Measurements from ENCODE around the gene MYO1G. TPM values are rescaled to one million over a fixed set of nuclear protein-coding genes. Genes with fewer than 3 reads are reported as not detected.
A peak's percentile ranks its signal among the peaks of the same experiment; 100 is the strongest.

MYO1G gene
- total RNA-seq, 1 donor from 2014 or later, result 1.6 TPM

DNA sequence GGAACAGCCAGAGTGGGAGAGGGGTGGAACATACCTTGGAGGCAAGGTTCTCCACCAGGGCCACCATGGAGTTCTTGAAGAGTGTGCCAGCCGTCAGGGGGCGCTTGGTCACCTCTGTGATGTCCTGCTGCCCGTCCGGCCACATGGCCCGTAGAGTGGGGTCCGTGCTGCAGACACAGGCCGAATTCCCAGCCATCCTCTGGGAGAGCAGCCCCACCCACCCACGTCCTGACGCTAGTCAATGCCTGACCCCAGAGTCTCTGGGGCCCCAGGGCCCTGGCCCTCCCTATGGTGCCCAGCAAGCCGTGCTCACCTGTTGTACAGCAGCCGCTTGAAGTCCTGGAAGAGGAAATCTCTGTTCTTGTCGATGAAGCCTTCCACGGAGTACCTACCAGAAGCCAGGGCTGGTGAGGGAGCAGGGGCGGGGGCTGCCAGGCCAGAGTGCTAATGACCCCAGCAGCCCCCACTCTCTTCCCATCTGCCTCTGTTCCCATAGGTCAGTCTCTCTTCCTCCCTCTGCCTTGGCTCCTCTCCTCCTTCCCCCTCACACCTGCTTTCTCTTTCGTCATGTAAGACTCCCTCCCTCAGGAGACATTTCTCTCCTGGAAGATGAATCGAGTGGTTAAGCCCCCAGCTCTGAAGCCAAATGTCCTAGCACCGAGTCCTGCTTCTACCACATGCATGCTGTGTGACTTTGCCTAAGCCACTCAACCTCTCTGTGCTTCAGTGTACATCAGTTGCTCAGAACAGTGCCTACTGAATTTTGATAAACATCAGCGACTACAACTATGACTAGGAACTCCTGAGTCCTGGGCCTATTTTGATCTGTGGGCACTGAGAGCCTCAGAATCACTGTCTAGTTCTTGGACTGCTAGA is 11.0 kb downstream of the MYO1G start:
- no peaks in the 10 kb centered on the region for H3K9me3 ChIP-seq (ENCODE audit: control insufficient read depth in 3 of 3, low read length in 3 of 3)
- H3K4me3 ChIP-seq (ENCODE audit: low read length in 3 of 3), result no peak overlapping the region
- peaks cover 0 to 2% (median 1%) of the 10 kb centered on the region in 3 donors for H3K4me1 ChIP-seq (ENCODE audit: control insufficient read depth in 3 of 3, insufficient read depth in 3 of 3, low read length in 3 of 3)
- H3K27ac ChIP-seq (ENCODE audit: low read depth, low read length), result no peak overlapping the region
- H3K9ac ChIP-seq (ENCODE audit: low read depth in 1 of 3, low read length in 3 of 3), result no peak overlapping the region
- H3K36me3 ChIP-seq (ENCODE audit: control insufficient read depth in 3 of 3, insufficient read depth in 3 of 3, low read length in 3 of 3), result no peaks in the 10 kb centered on the region
- peaks cover 0 to 1% (median 0%) of the 10 kb centered on the region in 3 donors for H3K27me3 ChIP-seq (ENCODE audit: control insufficient read depth in 3 of 3, insufficient read depth in 3 of 3, low read length in 3 of 3)

DNA sequence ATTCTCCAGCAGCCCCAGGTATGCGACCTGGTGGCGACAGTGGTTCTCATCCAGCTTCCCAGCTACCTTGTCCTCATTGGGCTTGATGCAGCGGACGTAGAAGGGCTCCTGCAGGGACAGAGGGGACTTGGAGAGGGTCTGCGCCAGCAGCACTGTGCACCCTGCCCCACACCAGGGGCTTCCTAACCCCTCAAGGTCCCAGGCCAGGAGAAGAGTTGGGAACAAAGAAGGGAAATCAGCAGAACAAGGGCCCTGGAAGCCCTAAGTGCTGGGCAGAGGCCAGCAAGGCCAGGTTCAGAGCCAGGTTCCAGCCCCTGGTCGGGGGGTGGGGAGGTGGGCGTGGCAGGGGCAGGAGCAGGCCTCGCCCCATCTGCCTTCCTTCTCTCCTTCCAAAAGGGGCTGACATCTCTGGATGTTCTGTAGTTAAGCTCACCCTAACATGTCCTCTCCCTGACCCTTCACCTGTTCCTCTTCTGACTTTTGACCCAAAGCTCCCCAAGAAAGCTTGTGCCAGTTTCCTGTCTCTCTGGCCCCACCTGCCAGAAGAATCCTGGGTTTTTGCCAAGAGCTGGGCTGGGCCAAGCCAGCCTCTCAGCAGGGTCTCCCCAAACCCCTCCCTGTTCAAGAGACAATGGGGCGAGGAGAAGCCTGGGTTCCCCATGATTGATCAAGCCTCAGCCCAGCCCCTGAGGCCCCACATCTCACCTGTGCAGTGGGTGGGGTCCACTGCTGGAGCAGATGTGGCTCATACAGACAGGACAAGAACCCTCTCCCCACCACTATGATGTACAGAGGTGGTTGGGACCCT is 11.9 kb downstream of the MYO1G start:
- Histone ChIP-seq H3K9ac (ENCODE audit: low read depth in 1 of 3, low read length in 3 of 3) (no peak overlapping the region), H3K27ac (ENCODE audit: low read depth, low read length) (no peak overlapping the region), H3K9me3 (ENCODE audit: control insufficient read depth in 3 of 3, low read length in 3 of 3) (no peaks in the 10 kb centered on the region), H3K27me3 (ENCODE audit: control insufficient read depth in 3 of 3, insufficient read depth in 3 of 3, low read length in 3 of 3) (peaks cover 3 to 10% (median 5%) of the 10 kb centered on the region in 3 donors), H3K4me1 (ENCODE audit: control insufficient read depth in 3 of 3, insufficient read depth in 3 of 3, low read length in 3 of 3) (peaks cover 0 to 11% (median 7%) of the 10 kb centered on the region in 3 donors), H3K36me3 (ENCODE audit: control insufficient read depth in 3 of 3, insufficient read depth in 3 of 3, low read length in 3 of 3) (no peaks in the 10 kb centered on the region), H3K4me3 (ENCODE audit: low read length in 3 of 3) (no peak overlapping the region)

DNA sequence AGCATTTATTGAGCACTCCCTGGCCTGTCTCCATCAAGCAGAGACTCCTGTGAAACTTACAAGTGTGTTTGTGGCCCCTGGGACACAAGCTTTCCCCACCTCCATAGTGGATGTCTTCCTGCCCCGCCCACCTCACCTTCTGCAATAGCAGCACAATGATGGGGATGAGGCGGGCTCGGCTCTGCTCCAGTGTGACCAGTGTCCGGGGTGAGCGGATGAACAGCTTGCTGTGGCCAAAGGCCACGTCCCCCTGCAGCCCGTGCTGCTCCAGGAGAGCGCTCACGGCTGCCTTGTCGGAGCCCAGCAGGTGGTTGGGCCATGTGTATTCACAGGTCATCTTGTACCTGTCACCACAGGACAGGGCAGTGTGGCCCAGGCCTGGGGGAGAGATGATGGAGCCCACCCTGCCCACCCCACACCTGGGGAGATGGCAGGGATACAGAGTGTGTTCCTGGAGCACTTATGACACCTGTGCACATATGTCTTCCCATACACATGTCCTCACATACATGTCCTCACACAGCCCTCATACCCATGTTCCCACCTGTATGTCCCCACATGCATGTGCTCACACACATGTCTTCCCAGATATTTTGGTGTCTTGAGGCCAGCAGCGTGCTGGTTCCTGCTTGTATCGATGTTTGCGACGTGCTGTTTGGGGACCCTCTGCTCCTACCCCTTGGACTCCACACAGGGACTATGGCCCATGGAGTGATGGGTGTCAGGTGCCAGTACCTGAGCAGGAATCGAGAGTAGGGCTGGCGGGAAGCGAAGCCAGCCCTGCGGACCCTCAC is 12.7 kb downstream of the MYO1G start:
- peaks cover 4 to 12% (median 5%) of the 10 kb centered on the region in 3 donors for H3K27me3 ChIP-seq (ENCODE audit: control insufficient read depth in 3 of 3, insufficient read depth in 3 of 3, low read length in 3 of 3)
- H3K9ac ChIP-seq (ENCODE audit: low read depth in 1 of 3, low read length in 3 of 3), result no peak overlapping the region
- H3K4me1 ChIP-seq (ENCODE audit: control insufficient read depth in 3 of 3, insufficient read depth in 3 of 3, low read length in 3 of 3), result peaks cover 0 to 11% (median 7%) of the 10 kb centered on the region in 3 donors
- H3K36me3 ChIP-seq (ENCODE audit: control insufficient read depth in 3 of 3, insufficient read depth in 3 of 3, low read length in 3 of 3), result no peaks in the 10 kb centered on the region
- H3K9me3 ChIP-seq (ENCODE audit: control insufficient read depth in 3 of 3, low read length in 3 of 3), result no peaks in the 10 kb centered on the region
- H3K27ac ChIP-seq (ENCODE audit: low read depth, low read length), result no peak overlapping the region
- no peak overlapping the region for H3K4me3 ChIP-seq (ENCODE audit: low read length in 3 of 3)

DNA sequence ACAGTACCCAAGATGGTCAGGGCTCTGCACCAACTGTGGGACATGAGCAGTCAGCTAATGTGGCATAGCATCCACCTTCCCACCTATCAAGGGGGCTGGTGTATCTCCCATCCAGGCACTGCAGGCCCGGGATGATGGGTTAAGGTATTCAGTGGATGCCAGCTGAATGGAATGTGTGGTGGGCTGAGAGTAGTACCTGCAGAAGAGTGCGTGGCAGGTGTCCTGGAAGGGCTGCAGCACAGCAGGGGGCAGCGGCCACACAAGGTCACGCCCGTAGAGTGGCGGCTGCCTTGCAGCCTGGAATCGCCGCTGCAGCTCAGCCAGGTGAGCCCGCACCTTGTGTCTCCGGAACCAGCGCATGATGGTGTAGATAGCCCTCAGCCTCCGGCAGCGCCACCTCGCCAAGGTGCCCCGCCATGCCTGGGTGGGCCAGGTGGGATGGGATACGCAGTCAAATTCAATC is 13.3 kb downstream of the MYO1G start:
- Histone ChIP-seq H3K4me1 (ENCODE audit: control insufficient read depth in 3 of 3, insufficient read depth in 3 of 3, low read length in 3 of 3) (peaks cover 0 to 11% (median 7%) of the 10 kb centered on the region in 3 donors), H3K4me3 (ENCODE audit: low read length in 3 of 3) (no peak overlapping the region), H3K27ac (ENCODE audit: low read depth, low read length) (no peak overlapping the region), H3K9ac (ENCODE audit: low read depth in 1 of 3, low read length in 3 of 3) (no peak overlapping the region), H3K27me3 (ENCODE audit: control insufficient read depth in 3 of 3, insufficient read depth in 3 of 3, low read length in 3 of 3) (peaks cover 4 to 12% (median 5%) of the 10 kb centered on the region in 3 donors), H3K9me3 (ENCODE audit: control insufficient read depth in 3 of 3, low read length in 3 of 3) (no peaks in the 10 kb centered on the region), H3K36me3 (ENCODE audit: control insufficient read depth in 3 of 3, insufficient read depth in 3 of 3, low read length in 3 of 3) (no peaks in the 10 kb centered on the region)

DNA sequence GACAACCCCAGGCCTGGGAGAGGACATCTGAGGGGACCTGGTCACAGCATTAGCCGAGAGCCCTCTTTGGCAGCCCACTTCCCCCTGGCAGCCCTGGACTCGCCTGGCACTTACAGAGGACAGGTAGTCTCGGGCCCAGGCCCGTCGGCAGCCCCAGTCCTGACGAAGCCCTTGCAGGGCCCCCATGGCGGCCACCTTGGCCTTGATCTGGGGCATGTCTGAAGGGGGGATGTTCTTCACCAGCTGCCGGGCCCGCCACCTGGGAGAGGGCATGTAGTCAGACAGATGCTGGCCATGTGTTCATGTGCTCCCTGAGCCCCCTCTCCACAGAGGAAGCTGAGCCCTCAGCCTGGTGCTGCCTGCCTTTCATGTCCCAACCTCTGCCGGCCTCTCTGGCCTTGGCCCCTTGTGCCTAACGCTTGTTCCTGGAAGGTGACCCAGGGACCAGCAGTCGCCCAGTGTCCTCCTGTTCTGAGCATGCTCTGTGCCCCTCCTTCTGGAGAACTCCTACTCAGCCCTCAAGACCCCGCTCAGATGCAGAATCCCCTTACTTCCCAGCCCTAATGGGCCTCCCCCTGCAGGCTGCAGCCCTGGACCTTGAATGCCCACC is 13.9 kb downstream of the MYO1G start:
- H3K27me3 ChIP-seq (ENCODE audit: control insufficient read depth in 3 of 3, insufficient read depth in 3 of 3, low read length in 3 of 3), result peaks cover 4 to 14% (median 8%) of the 10 kb centered on the region in 3 donors
- H3K4me3 ChIP-seq (ENCODE audit: low read length in 3 of 3), result no peak overlapping the region
- no peaks in the 10 kb centered on the region for H3K9me3 ChIP-seq (ENCODE audit: control insufficient read depth in 3 of 3, low read length in 3 of 3)
- H3K4me1 ChIP-seq (ENCODE audit: control insufficient read depth in 3 of 3, insufficient read depth in 3 of 3, low read length in 3 of 3), result peaks cover 0 to 11% (median 7%) of the 10 kb centered on the region in 3 donors
- no peak overlapping the region for H3K27ac ChIP-seq (ENCODE audit: low read depth, low read length)
- no peaks in the 10 kb centered on the region for H3K36me3 ChIP-seq (ENCODE audit: control insufficient read depth in 3 of 3, insufficient read depth in 3 of 3, low read length in 3 of 3)
- H3K9ac ChIP-seq (ENCODE audit: low read depth in 1 of 3, low read length in 3 of 3), result no peak overlapping the region

DNA sequence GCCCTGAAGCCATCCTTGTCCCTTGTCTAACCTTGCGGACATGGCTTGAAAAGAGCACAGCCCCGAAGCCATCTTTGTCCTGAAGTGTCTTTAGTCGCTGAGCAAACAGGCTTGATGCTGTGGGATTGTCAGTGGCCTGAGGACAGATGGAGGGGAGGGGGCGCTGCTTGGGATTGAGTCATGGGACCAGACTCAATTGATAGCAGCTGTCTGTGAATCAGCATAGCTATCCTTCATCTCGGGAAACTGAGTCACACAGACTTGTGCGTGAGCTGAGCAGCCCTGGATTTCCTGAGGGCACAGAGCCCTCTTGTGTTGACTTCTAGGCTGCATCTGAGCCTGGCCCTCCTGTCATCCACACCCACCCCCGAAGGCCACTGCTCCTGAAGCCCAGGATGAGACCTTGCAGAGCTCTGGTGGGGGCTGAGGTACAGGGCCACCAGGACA is 14.4 kb downstream of the MYO1G start:
- Histone ChIP-seq H3K4me1 (ENCODE audit: control insufficient read depth in 3 of 3, insufficient read depth in 3 of 3, low read length in 3 of 3) (peaks cover 0 to 11% (median 7%) of the 10 kb centered on the region in 3 donors), H3K9me3 (ENCODE audit: control insufficient read depth in 3 of 3, low read length in 3 of 3) (no peaks in the 10 kb centered on the region), H3K9ac (ENCODE audit: low read depth in 1 of 3, low read length in 3 of 3) (no peak overlapping the region), H3K36me3 (ENCODE audit: control insufficient read depth in 3 of 3, insufficient read depth in 3 of 3, low read length in 3 of 3) (no peaks in the 10 kb centered on the region), H3K27ac (ENCODE audit: low read depth, low read length) (no peak overlapping the region), H3K4me3 (ENCODE audit: low read length in 3 of 3) (no peak overlapping the region), H3K27me3 (ENCODE audit: control insufficient read depth in 3 of 3, insufficient read depth in 3 of 3, low read length in 3 of 3) (peaks cover 4 to 19% (median 14%) of the 10 kb centered on the region in 3 donors)

DNA sequence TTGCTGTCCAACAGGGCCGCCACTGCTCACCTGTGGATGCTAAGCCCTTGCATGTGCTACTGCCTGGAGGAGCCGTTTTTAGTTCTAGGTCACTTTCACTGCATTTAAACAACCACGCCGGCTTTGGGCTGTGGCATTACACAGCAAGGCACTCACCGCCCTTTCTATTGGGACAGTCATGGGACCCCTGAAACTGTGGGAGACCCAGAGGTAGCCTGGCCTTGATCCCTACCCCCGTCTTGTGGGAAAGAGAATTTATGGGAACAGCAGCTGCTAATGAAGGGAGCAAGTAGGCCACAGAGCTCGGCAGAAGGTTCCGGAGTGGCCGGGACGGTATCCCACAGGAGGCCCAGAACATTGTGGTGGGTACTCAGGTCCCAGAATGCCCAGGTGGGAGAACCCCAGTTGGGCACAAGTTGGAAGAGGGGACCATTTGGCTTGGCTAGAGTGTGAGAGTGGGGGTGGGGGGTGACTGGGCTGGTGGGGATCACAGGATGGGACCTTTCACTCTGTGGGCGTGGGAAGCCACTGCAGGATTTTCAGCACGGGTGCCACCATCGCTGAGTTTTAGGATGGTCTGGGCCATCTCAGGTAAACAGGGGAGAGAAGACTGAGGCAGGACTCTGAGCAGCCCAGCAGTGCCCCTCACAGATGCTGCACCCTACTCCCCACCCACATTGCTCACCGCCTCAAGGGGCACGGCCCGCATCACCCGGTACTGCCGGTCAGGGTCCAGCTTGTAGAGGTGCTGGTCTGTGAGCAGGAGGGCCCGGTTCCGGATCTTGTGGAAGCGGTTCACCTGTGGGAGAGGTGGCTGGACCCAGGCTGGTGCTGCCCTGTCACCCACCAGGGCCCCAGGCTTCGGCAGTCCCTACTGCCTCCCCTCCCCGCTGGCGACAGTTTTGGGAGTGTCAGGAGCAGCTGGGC is 15.2 kb downstream of the MYO1G start:
- Histone ChIP-seq H3K27me3 (ENCODE audit: control insufficient read depth in 3 of 3, insufficient read depth in 3 of 3, low read length in 3 of 3) (peaks cover 4 to 19% (median 16%) of the 10 kb centered on the region in 3 donors), H3K27ac (ENCODE audit: low read depth, low read length) (no peak overlapping the region), H3K36me3 (ENCODE audit: control insufficient read depth in 3 of 3, insufficient read depth in 3 of 3, low read length in 3 of 3) (no peaks in the 10 kb centered on the region), H3K9ac (ENCODE audit: low read depth in 1 of 3, low read length in 3 of 3) (no peak overlapping the region), H3K4me1 (ENCODE audit: control insufficient read depth in 3 of 3, insufficient read depth in 3 of 3, low read length in 3 of 3) (peaks cover 0 to 11% (median 7%) of the 10 kb centered on the region in 3 donors), H3K4me3 (ENCODE audit: low read length in 3 of 3) (no peak overlapping the region), H3K9me3 (ENCODE audit: control insufficient read depth in 3 of 3, low read length in 3 of 3) (no peaks in the 10 kb centered on the region)

DNA sequence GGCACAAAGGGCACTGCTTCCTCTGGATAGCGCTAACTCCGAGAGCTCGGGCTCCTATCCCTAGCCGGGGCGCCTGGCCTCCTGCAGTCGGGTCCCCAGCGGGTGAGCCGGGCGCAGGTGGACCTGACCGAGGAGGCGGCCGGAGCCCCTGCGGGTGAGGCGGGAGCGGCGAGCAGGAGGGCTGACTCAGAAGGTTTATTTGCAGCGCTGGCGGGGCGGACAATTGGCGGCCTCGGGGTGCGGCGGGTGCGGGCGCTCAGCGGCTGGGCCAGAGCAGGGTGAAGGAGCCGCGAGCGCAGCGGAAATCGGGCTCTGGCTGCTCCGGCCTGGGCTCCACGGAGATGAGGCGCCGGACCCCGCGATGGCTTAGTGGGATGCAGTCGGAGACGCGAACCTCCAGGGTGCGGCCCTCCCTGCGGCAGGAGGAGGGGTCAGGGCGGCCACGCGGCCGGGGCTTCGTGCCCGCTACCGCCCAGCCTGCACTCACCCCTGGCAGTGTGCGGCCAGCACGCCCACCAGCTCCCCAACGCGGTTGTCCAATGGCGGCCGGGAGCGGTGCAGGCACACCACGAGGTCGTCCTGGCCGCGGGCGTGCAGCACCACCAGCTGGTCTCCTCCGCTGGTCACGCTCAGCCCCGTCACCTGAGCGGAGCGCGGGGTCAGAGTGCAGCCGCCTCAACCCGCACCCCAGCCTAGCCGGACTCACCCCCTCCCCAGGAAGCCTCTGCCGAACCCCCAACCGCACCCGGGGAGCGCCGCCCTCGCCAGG is 16.1 kb downstream of the MYO1G start:
- H3K27ac ChIP-seq (ENCODE audit: low read depth, low read length), result no peak overlapping the region
- peak overlapping the region; percentile 38 to 71 (median 51) for H3K9ac ChIP-seq (ENCODE audit: low read depth in 1 of 3, low read length in 3 of 3)
- no peaks in the 10 kb centered on the region for H3K9me3 ChIP-seq (ENCODE audit: control insufficient read depth in 3 of 3, low read length in 3 of 3)
- peak overlapping the region; percentile 38 to 68 (median 58) for H3K4me3 ChIP-seq (ENCODE audit: low read length in 3 of 3)
- peaks cover 4 to 19% (median 16%) of the 10 kb centered on the region in 3 donors for H3K27me3 ChIP-seq (ENCODE audit: control insufficient read depth in 3 of 3, insufficient read depth in 3 of 3, low read length in 3 of 3)
- peaks cover 0 to 11% (median 7%) of the 10 kb centered on the region in 3 donors for H3K4me1 ChIP-seq (ENCODE audit: control insufficient read depth in 3 of 3, insufficient read depth in 3 of 3, low read length in 3 of 3)
- no peaks in the 10 kb centered on the region for H3K36me3 ChIP-seq (ENCODE audit: control insufficient read depth in 3 of 3, insufficient read depth in 3 of 3, low read length in 3 of 3)

Data from skeletal muscle tissue (tissue), 4 donors.